Right cardiac atrium (tissue), 5 donors: ENCODE results near the gene ZNF561. TPM values are rescaled to one million over a fixed set of nuclear protein-coding genes. Genes with fewer than 3 reads are reported as not detected.
"Not testable (repeated sequence)": the region's sequence is repeated elsewhere in the genome, so short reads cannot be mapped to it uniquely, and the experiment has no call there.

Experiments
- ATAC-seq, 2 donors: fragments of 200-7000 bp; cut with Tn5 transposase; one replicate each; pipeline versions ENCODE4 v1.8.0 to v1.9.1; 2020; ENCODE audit warnings: moderate library complexity in 2 of 2, mild to moderate bottlenecking in 1 of 2
- DNase-seq, 3 donors: peaks; one replicate each; pipeline ENCODE4 v3.0.0-alpha.2; 2020
- H3K27ac ChIP-seq: one replicate; pipeline ENCODE4 v1.5.1; 2013; ENCODE audit warnings: mild to moderate bottlenecking, low read length, control low read depth, moderate library complexity
- H3K27me3 ChIP-seq: one replicate; pipeline ENCODE4 v1.6.1; 2013; ENCODE audit not compliant: control insufficient read depth, insufficient read depth
- H3K4me1 ChIP-seq: one replicate; pipeline ENCODE4 v1.6.1; 2013; ENCODE audit warnings: low read length; ENCODE audit not compliant: control insufficient read depth, insufficient read depth
- H3K4me3 ChIP-seq: one replicate; pipeline ENCODE4 v1.5.1; 2013; ENCODE audit warnings: low read length, control low read depth
- H3K9me3 ChIP-seq: one replicate; pipeline ENCODE4 v1.6.1; 2013; ENCODE audit warnings: low read length; ENCODE audit not compliant: control insufficient read depth
- WGBS: extraction: QIAGEN DNeasy Blood & Tissue Kit; methylation state at CpG from one replicate; pipeline ENCODE4 v1.1.7; 2013; 5-methylcytosine and 5-hydroxymethylcytosine counted together
- intact Hi-C, 4 donors: fragments of 100-400 bp; cut with DNase I; formaldehyde crosslinking; loops; one replicate each; pipeline versions ENCODE4 v1.11.0 to v1.14.0; 2022 to 2023
- long read RNA-seq, 4 donors: library from polyadenylated mRNA; unstranded; transcript quantifications; one replicate each; pipeline ENCODE4 v2.0.0, GENCODE V29; 2020 to 2021
- polyA plus RNA-seq: library from polyadenylated mRNA; stranded (reverse); fragments of 200-250 nt; gene quantifications from one replicate; pipeline ENCODE4 v1.2.3, GENCODE V29; 2013
- total RNA-seq, 4 donors: library from RNA; stranded (reverse); fragmentation: NEBNext Ultra II Directional; extraction: Animal tissue kit (Norgen Biotek cat#: 25700); gene quantifications; one replicate each; pipeline ENCODE4 v1.2.1, GENCODE V29; 2021
- donor health status: healthy with polysubstance abuse.
- donor health status: DM: no; HTN: yes; CAD: no.
- donor health status: DM: no; HTN: no; CAD: no.
- donor health status: DM: no; HTN: yes; CAD: no; lungs with severe emphysema.
- donor health status: DM: yes; HTN: yes; CAD: no.

Gene ZNF561
- 10 to 100 TPM; 20.3 to 24.5 (median 22.7) TPM for total RNA-seq
- polyA plus RNA-seq, result 10.1 TPM
- long read RNA-seq, donor 1, full-length matches to known transcripts, result 7 of 13 reads
- long read RNA-seq, donor 1, partial matches to known transcripts, result 0 of 13 reads
- long read RNA-seq, donor 1, other reads (novel, unspliced or antisense), result 6 of 13 reads
- long read RNA-seq, donor 2, full-length matches to known transcripts, result 2 of 4 reads
- long read RNA-seq, donor 2, partial matches to known transcripts, result 0 of 4 reads
- long read RNA-seq, donor 2, other reads (novel, unspliced or antisense), result 2 of 4 reads
- long read RNA-seq, donor 3, full-length matches to known transcripts, result 15 of 23 reads
- long read RNA-seq, donor 3, partial matches to known transcripts, result 2 of 23 reads
- long read RNA-seq, donor 3, other reads (novel, unspliced or antisense), result 6 of 23 reads
- long read RNA-seq, donor 4, full-length matches to known transcripts, result 4 of 7 reads
- long read RNA-seq, donor 4, partial matches to known transcripts, result 1 of 7 reads
- long read RNA-seq, donor 4, other reads (novel, unspliced or antisense), result 2 of 7 reads

- peak within 1 kb of the TSS; percentile 65 for H3K4me3 ChIP-seq
- no peaks in the 10 kb centered on the region for H3K27me3 ChIP-seq
- H3K4me1 ChIP-seq, result peaks cover 8% of the 10 kb centered on the region
- peak; percentile 86 to 94 (median 93) for DNase-seq
- under 1% methylated on average over 33 of the region's 33 CpGs for WGBS
- intact Hi-C loops, result loop anchor here in 2 of 4 donors (5.0 to 10.0 kb wide), 2 partner anchors 171 to 173 kb away; no protein-coding TSS in a partner anchor
- peak within 1 kb of the TSS; percentile 84 for H3K27ac ChIP-seq
- no peaks in the 10 kb centered on the region for H3K9me3 ChIP-seq
- ATAC-seq, result peak; percentile 95 to 96
Observed at GRCh38 chr19:9621156-9622037, at the start of gene ZNF561. Gene ZNF561, minus strand, starts transcription at chr19:9621232. Its CDS starts 1,776 bp downstream, at chr19:9619456.

GRCh38 chr19:9668544-9668943 lies 47.5 kb upstream of the ZNF561 start:
- Histone ChIP-seq H3K27ac (no peak overlapping the region), H3K4me3 (no peak overlapping the region), H3K27me3 (no peaks in the 10 kb centered on the region), H3K9me3 (peaks cover 1% of the 10 kb centered on the region), H3K4me1 (peaks cover 2% of the 10 kb centered on the region)
- no peak for ATAC-seq
- 98% methylated on average over 2 of the region's 2 CpGs for WGBS
- DNase-seq, result no peak
- intact Hi-C loops, result no loop called here

- H3K27me3 ChIP-seq, result no peaks in the 10 kb centered on the region
- no peak overlapping the region for H3K27ac ChIP-seq
- DNase-seq (no peak), ATAC-seq (no peak)
- peaks cover 1% of the 10 kb centered on the region for H3K9me3 ChIP-seq
- WGBS, result 87% methylated on average over 3 of the region's 3 CpGs
- H3K4me3 ChIP-seq, result no peak overlapping the region
- peaks cover 2% of the 10 kb centered on the region for H3K4me1 ChIP-seq
- intact Hi-C loops, result no loop called here
Observed at GRCh38 chr19:9667898-9668297, 46.9 kb upstream of the ZNF561 start.

GRCh38 chr19:9658769-9659168 lies 37.7 kb upstream of the ZNF561 start:
- intact Hi-C loops, result no loop called here
- ATAC-seq, result no peak
- 64% methylated on average over 2 of the region's 2 CpGs for WGBS
- no peaks in the 10 kb centered on the region for H3K4me1 ChIP-seq
- H3K27ac ChIP-seq, result no peak overlapping the region
- DNase-seq, result no peak
- H3K27me3 ChIP-seq, result no peaks in the 10 kb centered on the region
- no peak overlapping the region for H3K4me3 ChIP-seq
- H3K9me3 ChIP-seq, result no peaks in the 10 kb centered on the region

- H3K27me3 ChIP-seq, H3K4me1 ChIP-seq, ATAC-seq, DNase-seq, H3K4me3 ChIP-seq, H3K27ac ChIP-seq, intact Hi-C loops, H3K9me3 ChIP-seq: not testable (repeated sequence)
- WGBS, result 94% methylated on average over 5 of the region's 5 CpGs
Observed at GRCh38 chr19:9653066-9653555, 32.1 kb upstream of the ZNF561 start.

GRCh38 chr19:9651464-9651863 lies 30.4 kb upstream of the ZNF561 start:
- ATAC-seq, H3K4me3 ChIP-seq, H3K4me1 ChIP-seq, DNase-seq, H3K27ac ChIP-seq, H3K27me3 ChIP-seq, intact Hi-C loops, H3K9me3 ChIP-seq: not testable (repeated sequence)
- WGBS, result 97% methylated on average over 3 of the region's 3 CpGs

GRCh38 chr19:9650345-9650744 lies 29.3 kb upstream of the ZNF561 start:
- WGBS, result 91% methylated on average over 5 of the region's 5 CpGs
- ATAC-seq (no peak), DNase-seq (no peak)
- Histone ChIP-seq H3K4me3 (no peak overlapping the region), H3K27ac (no peak overlapping the region), H3K4me1 (no peaks in the 10 kb centered on the region), H3K27me3 (no peaks in the 10 kb centered on the region), H3K9me3 (peaks cover 4% of the 10 kb centered on the region)
- intact Hi-C loops, result no loop called here

GRCh38 chr19:9645472-9645871 lies 24.4 kb upstream of the ZNF561 start:
- DNase-seq (no peak), ATAC-seq (no peak)
- H3K9me3 ChIP-seq, result no peaks in the 10 kb centered on the region

GRCh38 chr19:9644472-9644871 lies 23.4 kb upstream of the ZNF561 start:
- intact Hi-C loops, result no loop called here
- no peak for DNase-seq
- H3K9me3 ChIP-seq, result no peaks in the 10 kb centered on the region
- ATAC-seq, result no peak
- H3K4me3 ChIP-seq, result no peak overlapping the region
- no peak overlapping the region for H3K27ac ChIP-seq
- peaks cover 2% of the 10 kb centered on the region for H3K4me1 ChIP-seq
- no peaks in the 10 kb centered on the region for H3K27me3 ChIP-seq
- WGBS, result 92% methylated on average over 4 of the region's 4 CpGs

More at GRCh38 chr19:9645472-9645871, 24.4 kb upstream of the ZNF561 start:
- intact Hi-C loops, result no loop called here
- no peaks in the 10 kb centered on the region for H3K27me3 ChIP-seq
- no peak overlapping the region for H3K4me3 ChIP-seq
- no peak overlapping the region for H3K27ac ChIP-seq
- H3K4me1 ChIP-seq, result peaks cover 2% of the 10 kb centered on the region
- 88% methylated on average over 1 of the region's 1 CpG for WGBS

GRCh38 chr19:9641810-9642209 lies 20.8 kb upstream of the ZNF561 start:
- H3K4me1 ChIP-seq, result peaks cover 2% of the 10 kb centered on the region
- WGBS, result 95% methylated on average over 6 of the region's 6 CpGs
- DNase-seq (no peak), ATAC-seq (no peak)
- intact Hi-C loops, result no loop called here
- no peaks in the 10 kb centered on the region for H3K9me3 ChIP-seq
- no peak overlapping the region for H3K4me3 ChIP-seq
- H3K27ac ChIP-seq, result no peak overlapping the region
- H3K27me3 ChIP-seq, result no peaks in the 10 kb centered on the region
